Nephron (organoid): Measurements from ENCODE around the gene SLC35A5.
"Not testable (repeated sequence)": the region's sequence is repeated elsewhere in the genome, so short reads cannot be mapped to it uniquely, and the experiment has no call there.

Experiments
- H3K27ac Mint-ChIP-seq, 3 experiments: 2 replicates each; pipeline ENCODE4 v1.8.0; 2020; ENCODE audit warnings: mixed read lengths in 3 of 3, mild to moderate bottlenecking in 2 of 3, moderate library complexity in 1 of 3
- H3K27me3 Mint-ChIP-seq: 2 replicates; pipeline ENCODE4 v1.8.0; 2021; ENCODE audit warnings: low read depth, mild to moderate bottlenecking, moderate library complexity, mixed read lengths
- H3K36me3 Mint-ChIP-seq: 2 replicates; pipeline ENCODE4 v1.8.0; 2020; ENCODE audit warnings: low read depth, mixed read lengths
- H3K4me1 Mint-ChIP-seq: 2 replicates; pipeline ENCODE4 v1.8.0; 2020; ENCODE audit warnings: mixed read lengths
- H3K4me3 Mint-ChIP-seq, 3 experiments: 2 replicates each; pipeline ENCODE4 v1.8.0; 2020; ENCODE audit warnings: mild to moderate bottlenecking in 3 of 3, mixed read lengths in 3 of 3, moderate library complexity in 2 of 3
- H3K9me3 Mint-ChIP-seq: 2 replicates; pipeline ENCODE4 v1.8.0; 2020; ENCODE audit warnings: mixed read lengths
- TF ChIP-seq, protein P1 (sequence below), 3 experiments: fragments of 200-600 bp; sonication (generic); IDR thresholded peaks; one replicate each; pipeline ENCODE4 v1.5.0; 2021; ENCODE audit warnings: antibody characterized with exemption in 3 of 3; ENCODE audit not compliant: unreplicated experiment in 3 of 3

Gene SLC35A5, protein sequence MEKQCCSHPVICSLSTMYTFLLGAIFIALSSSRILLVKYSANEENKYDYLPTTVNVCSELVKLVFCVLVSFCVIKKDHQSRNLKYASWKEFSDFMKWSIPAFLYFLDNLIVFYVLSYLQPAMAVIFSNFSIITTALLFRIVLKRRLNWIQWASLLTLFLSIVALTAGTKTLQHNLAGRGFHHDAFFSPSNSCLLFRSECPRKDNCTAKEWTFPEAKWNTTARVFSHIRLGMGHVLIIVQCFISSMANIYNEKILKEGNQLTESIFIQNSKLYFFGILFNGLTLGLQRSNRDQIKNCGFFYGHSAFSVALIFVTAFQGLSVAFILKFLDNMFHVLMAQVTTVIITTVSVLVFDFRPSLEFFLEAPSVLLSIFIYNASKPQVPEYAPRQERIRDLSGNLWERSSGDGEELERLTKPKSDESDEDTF

DNA sequence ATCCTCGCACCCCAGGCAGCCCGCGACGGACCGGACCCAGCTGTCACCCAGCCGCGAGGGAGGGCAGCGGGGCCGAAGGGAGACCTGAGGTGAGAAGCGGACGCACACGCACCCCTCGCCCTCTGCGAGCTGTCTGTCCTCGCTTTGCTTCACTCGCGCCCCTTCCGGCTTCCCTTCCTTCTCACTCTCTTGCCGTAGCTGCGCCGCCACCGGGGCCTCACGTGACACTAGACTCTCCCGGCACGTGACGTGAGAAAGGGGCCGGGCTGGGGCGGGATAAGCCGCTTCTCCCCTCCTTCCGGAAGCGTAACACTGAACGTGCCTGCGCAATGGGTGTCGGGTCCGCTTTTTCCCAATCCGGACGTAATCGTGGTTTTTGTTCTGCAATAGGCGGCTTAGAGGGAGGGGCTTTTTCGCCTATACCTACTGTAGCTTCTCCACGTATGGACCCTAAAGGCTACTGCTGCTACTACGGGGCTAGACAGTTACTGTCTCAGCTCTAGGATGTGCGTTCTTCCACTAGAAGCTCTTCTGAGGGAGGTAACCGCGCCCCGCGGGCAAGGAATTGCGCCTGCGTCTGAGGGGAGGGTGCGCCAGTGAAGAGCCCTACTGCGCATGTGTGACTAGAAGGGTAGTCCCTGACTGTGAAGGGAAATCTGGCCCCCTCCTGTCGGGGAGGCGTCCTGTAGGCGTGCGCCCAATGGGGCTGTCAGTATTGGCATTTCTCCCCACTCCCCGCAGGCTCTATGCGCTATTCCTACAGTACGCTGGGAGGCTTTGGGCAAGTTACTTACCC is at the start of gene SLC35A5, which contains the start of gene ATG3:
Gene SLC35A5, plus strand, starts transcription at position 312 of the 796 bp plus-strand sequence. CDS start 1,359 bp downstream, outside the sequence.
Gene ATG3, minus strand, starts transcription at position 229 of the 796 bp plus-strand sequence. CDS start 434 bp downstream, outside the sequence.
- H3K36me3 Mint-ChIP-seq: peaks cover 29% of the 10 kb centered on the region
- H3K27ac Mint-ChIP-seq: peak within 1 kb of the TSS; percentile 98 to 100 (median 99)
- H3K4me3 Mint-ChIP-seq: peak within 1 kb of the TSS; percentile 96 to 99 (median 98)
- peaks cover 36% of the 10 kb centered on the region for H3K4me1 Mint-ChIP-seq
- H3K27me3 Mint-ChIP-seq: no peaks in the 10 kb centered on the region
- H3K9me3 Mint-ChIP-seq: no peaks in the 10 kb centered on the region
- TF ChIP-seq, protein P1, sequence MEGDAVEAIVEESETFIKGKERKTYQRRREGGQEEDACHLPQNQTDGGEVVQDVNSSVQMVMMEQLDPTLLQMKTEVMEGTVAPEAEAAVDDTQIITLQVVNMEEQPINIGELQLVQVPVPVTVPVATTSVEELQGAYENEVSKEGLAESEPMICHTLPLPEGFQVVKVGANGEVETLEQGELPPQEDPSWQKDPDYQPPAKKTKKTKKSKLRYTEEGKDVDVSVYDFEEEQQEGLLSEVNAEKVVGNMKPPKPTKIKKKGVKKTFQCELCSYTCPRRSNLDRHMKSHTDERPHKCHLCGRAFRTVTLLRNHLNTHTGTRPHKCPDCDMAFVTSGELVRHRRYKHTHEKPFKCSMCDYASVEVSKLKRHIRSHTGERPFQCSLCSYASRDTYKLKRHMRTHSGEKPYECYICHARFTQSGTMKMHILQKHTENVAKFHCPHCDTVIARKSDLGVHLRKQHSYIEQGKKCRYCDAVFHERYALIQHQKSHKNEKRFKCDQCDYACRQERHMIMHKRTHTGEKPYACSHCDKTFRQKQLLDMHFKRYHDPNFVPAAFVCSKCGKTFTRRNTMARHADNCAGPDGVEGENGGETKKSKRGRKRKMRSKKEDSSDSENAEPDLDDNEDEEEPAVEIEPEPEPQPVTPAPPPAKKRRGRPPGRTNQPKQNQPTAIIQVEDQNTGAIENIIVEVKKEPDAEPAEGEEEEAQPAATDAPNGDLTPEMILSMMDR (IDR thresholded peaks at IDR 0.05; ENCODE audit: unreplicated experiment in 3 of 3): no peak

DNA sequence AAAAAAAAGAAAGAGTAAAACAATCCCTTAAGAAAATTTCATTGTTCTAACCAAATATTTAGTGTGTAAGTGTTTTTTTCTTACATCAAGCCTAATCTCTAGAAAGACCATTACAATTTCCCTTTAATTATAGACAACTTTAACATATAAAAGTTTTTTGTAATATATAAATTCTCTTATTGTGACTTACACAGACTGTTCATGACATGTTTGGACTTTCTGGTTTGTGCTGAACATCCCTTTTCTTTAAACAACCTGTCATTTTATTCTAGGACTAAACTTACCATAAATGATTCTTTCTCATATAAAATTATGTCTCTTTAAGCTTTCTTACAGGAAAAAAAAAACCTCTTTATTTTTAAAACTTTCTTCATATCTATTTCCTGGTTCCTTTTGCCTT is 49.5 kb upstream of the SLC35A5 start:
- TF ChIP-seq, protein P1 (IDR thresholded peaks at IDR 0.05; ENCODE audit: unreplicated experiment in 3 of 3): no peak
- Mint-ChIP-seq H3K4me3 (no peak overlapping the region), H3K4me1 (no peaks in the 10 kb centered on the region), H3K9me3 (peaks cover 18% of the 10 kb centered on the region), H3K36me3 (peaks cover 4% of the 10 kb centered on the region), H3K27ac (no peak overlapping the region), H3K27me3 (no peaks in the 10 kb centered on the region)

DNA sequence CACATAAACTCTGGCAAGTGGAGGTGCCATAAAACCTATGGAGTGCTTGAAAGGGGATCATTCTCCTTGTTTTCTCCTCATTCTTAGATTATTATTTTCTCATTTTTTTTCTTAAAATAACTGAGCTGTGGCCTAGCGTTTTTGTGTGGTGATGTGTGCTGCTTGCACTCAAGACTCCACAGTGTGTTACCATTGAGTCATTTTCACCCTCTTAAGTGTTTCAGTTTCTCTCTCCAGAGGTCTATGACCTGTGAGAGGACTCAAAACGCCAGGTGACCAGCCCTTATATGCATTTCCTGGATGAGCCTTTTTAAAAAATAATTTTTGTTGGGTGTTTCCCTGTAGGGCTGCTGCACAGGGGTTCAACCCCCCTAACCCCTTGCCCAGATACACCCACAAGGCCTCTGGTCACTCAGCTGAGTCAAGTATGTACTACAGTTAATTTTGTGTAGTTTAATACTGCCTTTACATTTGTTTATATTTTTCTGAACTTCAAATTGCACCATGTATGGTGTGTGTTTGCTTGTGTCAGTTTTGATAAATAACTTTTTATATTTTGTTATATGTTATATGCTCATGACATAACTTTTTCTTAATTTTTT is 47.2 kb upstream of the SLC35A5 start:
- no peak overlapping the region for H3K4me3 Mint-ChIP-seq
- no peak overlapping the region for H3K27ac Mint-ChIP-seq
- H3K36me3 Mint-ChIP-seq: peaks cover 4% of the 10 kb centered on the region
- no peaks in the 10 kb centered on the region for H3K4me1 Mint-ChIP-seq
- peaks cover 10% of the 10 kb centered on the region for H3K9me3 Mint-ChIP-seq
- TF ChIP-seq, protein P1 (IDR thresholded peaks at IDR 0.05; ENCODE audit: unreplicated experiment in 3 of 3): no peak
- no peaks in the 10 kb centered on the region for H3K27me3 Mint-ChIP-seq

DNA sequence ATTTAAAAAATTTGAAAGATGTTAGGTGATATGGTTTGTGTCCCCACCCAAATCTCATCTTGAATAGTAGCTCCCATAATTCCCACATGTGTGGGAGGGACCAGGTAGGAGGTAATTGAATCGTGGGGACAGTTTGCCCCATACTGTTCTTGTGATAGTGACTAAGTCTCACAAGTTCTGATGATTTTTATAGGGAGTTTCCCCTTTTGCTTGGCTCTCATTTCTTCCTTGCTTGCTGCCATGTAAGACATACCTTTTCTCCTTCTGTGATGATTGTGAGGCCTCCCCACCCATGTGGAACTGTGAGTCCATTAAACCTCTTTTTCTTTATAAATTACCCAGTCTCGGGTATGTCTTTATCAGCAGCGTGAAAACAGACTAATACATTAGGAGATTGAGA is 42.9 kb upstream of the SLC35A5 start:
- H3K27ac Mint-ChIP-seq, H3K4me3 Mint-ChIP-seq, H3K36me3 Mint-ChIP-seq, H3K27me3 Mint-ChIP-seq, H3K4me1 Mint-ChIP-seq, H3K9me3 Mint-ChIP-seq: not testable (repeated sequence)

DNA sequence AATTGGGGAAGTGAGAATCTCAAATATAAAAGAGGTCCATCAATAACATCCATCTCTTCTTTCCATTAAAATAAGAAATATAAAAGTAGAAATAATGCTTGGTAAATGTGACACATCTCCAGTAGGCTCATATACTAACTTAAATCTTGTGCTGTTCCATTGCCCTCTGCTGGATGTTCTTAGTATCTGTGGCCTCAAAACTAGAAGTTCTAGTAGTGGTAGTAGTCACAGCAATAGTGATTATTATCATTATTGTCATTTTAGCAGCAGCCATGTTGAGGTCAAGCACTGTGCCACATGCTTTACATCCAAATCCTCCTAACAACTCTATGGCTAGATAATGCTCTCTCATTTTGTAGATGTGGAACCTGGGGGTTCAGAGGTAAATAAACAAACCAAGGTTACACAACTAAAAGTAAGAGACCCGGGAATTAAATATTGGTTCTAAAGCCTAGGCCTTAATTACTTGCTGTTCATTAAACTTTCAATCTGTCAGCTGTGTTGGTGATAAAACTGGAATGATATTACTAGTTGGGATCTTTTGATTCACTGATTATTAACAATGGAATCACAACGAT is 42.3 kb upstream of the SLC35A5 start:
- Mint-ChIP-seq H3K27ac (no peak overlapping the region), H3K36me3 (peaks cover 9% of the 10 kb centered on the region), H3K4me1 (no peaks in the 10 kb centered on the region), H3K4me3 (no peak overlapping the region), H3K9me3 (no peaks in the 10 kb centered on the region), H3K27me3 (no peaks in the 10 kb centered on the region)
- TF ChIP-seq, protein P1 (IDR thresholded peaks at IDR 0.05; ENCODE audit: unreplicated experiment in 3 of 3): peak; percentile 72 to 80 (median 77)

DNA sequence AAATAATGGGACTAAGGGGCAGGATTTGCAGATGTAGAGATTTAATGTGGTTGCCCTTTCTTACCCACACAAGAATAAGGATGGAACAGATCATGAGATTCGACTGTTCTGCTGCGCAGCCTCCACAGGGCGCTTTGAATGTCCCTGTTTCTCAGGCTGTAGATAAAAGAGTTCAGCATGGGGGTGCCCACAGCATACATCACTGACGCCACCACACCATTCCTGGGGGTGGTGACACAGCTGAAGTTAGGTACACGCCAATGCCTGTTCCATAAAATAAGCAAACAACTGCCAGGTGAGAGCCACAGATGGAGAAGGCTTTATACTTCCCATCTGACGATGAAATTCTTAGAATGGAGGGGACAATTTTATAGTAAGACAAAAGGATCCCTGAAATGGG is 37.7 kb upstream of the SLC35A5 start:
- not testable (repeated sequence) for H3K4me1 Mint-ChIP-seq, H3K9me3 Mint-ChIP-seq, H3K27ac Mint-ChIP-seq

More for the DNA sequence above, 37.7 kb upstream of the SLC35A5 start:
- not testable (repeated sequence) for H3K4me3 Mint-ChIP-seq, H3K27me3 Mint-ChIP-seq
- H3K36me3 Mint-ChIP-seq: peaks cover 24% of the 10 kb centered on the region
